GM12878 (cell line): Measurements from ENCODE around the gene BCKDHB.

ENCODE experiments used
- CHD1 ChIP-seq: IDR thresholded peaks from 2 replicates; pipeline ENCODE4 v1.6.1; 2012; ENCODE audit warnings: low read depth, low read length, improper control_type of control experiment
- MYC ChIP-seq: IDR thresholded peaks from 2 replicates; pipeline ENCODE4 v1.6.1; 2011; ENCODE audit warnings: mild to moderate bottlenecking, low read length, moderate library complexity, inconsistent platforms; ENCODE audit not compliant: insufficient read depth, insufficient replicate concordance, insufficient read length, severe bottlenecking

DNA sequence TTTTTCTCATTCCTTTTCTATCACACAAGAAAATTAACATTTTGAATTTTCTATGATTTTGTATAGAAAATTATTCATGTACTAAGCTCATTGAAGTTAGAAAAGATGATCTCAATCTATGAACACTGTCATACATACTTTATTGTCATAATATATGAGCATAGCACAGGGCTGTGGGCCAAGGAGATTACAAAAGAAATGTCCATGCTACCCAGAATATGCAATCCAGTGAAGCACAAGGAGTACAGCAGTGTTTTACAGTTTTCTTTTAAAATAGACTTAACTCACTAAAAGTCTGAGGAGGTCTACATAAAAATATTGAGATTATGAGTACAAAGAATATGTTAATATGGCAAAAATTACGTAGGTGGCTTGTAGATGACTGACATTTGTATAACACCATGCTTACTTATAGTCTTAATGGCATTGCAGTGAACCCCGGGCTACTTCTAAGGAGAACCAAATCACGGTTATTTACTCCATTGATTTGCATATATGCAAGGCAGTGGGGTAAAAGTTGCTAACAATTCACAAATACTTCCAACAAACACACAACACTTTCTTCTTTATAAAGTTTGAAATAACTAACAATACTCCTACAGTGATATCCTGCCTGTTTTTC lies 257.1 kb downstream of the BCKDHB start:
- TF ChIP-seq MYC: no peak
- no peak for TF ChIP-seq CHD1
